KOPT-K1 (cell line): Measurements from ENCODE around the gene ADCY5.
"Not testable (repeated sequence)": the region's sequence is repeated elsewhere in the genome, so short reads cannot be mapped to it uniquely, and the experiment has no call there.

Experiments used
- H3K27ac ChIP-seq: fragments of 200-600 bp; sonication (generic); 2 replicates; pipeline ENCODE4 v1.5.1; 2016; ENCODE audit warnings: antibody characterized with exemption, mild to moderate bottlenecking, low read depth, low read length; ENCODE audit not compliant: poor library complexity, severe bottlenecking
- H3K36me3 ChIP-seq: fragments of 200-600 bp; sonication (generic); 2 replicates; pipeline ENCODE4 v1.5.1; 2017; ENCODE audit warnings: antibody characterized with exemption, mild to moderate bottlenecking, low read length, moderate library complexity; ENCODE audit not compliant: insufficient read depth
- H3K9me3 ChIP-seq: fragments of 200-600 bp; sonication (generic); 2 replicates; pipeline ENCODE4 v1.5.1; 2017; ENCODE audit warnings: antibody characterized with exemption, low read length, mild to moderate bottlenecking; ENCODE audit not compliant: insufficient read depth, poor library complexity, severe bottlenecking

The ADCY5 gene

DNA sequence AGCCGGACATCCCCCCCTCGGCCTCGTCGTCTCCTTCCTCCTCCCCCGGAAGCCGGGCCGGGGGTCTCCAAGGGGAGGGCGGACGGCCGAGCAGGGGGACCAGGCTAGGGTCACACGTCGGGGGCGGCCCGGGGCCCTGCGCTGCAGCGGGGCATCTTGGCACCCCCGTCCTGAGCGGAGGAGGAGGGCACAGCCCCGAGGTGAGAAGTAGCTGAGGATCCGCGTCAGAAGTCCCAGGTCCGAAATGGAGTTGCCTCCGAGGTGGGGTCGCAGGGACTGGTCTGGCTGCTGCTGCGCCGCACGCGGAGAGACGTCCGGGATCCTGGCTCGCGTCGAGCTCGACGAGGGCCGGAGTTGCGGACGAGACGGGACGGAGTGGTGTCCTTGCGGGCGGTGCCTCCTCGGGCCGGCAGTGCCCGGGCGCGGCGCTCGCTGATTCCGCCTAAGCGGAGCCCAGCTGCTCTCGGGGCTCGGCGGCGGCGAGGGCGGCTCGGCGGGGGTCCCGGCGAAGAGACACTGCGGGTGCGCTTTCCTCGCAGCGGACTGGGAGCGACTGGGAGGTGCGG is at the start of gene ADCY5:
ADCY5 (minus strand) TSS at position 555 of the 566 bp plus-strand sequence; CDS start at position 10, 545 bp downstream.
- Histone ChIP-seq H3K27ac (no peak within 1 kb of the TSS), H3K9me3 (peaks cover 4% of the 10 kb centered on the region), H3K36me3 (no peaks in the 10 kb centered on the region)

DNA sequence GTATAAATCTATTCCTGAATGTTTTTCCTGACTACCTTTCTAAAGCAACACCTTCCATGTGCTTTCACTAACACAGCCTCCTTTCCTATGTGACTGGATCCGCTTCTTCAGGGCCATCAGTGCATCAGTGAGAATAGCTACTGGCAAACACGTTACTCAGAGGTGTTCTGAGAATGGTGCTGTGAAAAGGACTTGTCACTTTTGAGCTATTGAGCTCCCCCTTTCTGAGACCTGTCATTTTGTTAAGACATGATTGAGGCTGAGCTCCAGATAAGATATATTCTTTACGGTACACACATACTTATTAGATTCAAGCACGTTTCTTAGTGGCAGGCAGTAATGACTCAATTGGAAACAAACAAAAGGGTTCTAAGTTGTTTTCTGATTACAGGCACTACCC is 45.0 kb upstream of the ADCY5 start:
- no peaks in the 10 kb centered on the region for H3K9me3 ChIP-seq
- no peak overlapping the region for H3K27ac ChIP-seq
- H3K36me3 ChIP-seq: peaks cover 11% of the 10 kb centered on the region

DNA sequence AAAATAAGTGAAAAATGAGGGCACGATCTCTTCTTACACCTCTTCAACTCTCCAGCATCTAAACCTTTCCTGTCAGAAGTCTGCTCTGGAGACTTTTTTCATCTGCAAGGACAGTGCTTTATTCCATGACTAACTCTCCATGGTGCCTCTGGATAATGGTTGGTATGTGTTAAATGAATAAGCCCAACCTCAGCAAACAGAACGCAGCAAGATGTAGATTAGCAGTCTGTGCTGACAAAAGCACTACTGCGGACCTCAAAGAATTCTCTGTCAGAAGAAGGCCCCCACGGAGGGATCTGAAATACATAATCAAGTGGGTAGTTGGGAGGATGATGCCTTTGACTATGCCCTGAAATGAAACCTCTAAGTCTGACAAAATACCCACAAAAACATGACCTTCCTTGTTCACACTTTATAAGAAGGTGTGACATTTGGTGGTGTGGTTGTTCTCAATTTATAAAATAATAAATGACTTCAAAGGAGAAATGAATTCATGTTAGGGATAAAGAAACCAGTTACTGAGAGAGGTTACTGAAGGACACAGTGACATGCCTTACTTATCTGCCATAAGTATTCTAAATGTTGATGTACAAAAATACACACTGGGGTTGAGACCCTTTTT is 43.2 kb upstream of the ADCY5 start:
- Histone ChIP-seq H3K27ac (no peak overlapping the region), H3K36me3 (peaks cover 5% of the 10 kb centered on the region; the same call in 1 of the 2 replicates), H3K9me3 (no peaks in the 10 kb centered on the region)

DNA sequence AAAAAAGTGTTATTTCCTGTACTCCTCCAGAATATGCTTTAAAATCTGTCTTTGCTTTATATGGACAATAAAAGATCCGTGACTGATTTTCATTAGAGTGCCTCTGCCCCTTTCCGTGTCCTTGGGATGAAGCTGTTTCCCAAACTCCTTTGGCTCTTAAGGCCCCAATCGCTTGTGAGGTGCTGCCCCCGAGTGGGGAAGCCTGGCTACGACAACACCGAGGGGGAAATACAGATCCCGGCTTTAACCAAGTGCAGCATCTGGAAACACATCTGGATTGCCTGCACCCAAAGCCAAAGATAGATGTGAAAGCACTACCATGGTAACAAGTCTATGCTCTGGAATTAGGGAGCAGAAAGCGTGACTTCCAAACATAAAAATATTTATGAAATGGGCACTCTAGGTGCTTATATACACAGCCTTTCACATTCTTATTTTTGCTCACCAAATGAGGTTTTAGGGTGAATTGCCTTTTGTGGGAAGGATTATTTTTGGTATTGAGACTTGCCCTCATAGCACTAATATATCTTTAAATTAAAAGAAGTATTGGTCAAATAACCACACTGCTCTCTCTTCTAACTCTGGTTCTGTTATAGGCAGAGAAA is 40.6 kb upstream of the ADCY5 start:
- Histone ChIP-seq H3K9me3 (no peaks in the 10 kb centered on the region), H3K36me3 (0 out of 2 replicates have a peak, but pooled peaks cover 5% of the 10 kb centered on the region), H3K27ac (no peak overlapping the region)

DNA sequence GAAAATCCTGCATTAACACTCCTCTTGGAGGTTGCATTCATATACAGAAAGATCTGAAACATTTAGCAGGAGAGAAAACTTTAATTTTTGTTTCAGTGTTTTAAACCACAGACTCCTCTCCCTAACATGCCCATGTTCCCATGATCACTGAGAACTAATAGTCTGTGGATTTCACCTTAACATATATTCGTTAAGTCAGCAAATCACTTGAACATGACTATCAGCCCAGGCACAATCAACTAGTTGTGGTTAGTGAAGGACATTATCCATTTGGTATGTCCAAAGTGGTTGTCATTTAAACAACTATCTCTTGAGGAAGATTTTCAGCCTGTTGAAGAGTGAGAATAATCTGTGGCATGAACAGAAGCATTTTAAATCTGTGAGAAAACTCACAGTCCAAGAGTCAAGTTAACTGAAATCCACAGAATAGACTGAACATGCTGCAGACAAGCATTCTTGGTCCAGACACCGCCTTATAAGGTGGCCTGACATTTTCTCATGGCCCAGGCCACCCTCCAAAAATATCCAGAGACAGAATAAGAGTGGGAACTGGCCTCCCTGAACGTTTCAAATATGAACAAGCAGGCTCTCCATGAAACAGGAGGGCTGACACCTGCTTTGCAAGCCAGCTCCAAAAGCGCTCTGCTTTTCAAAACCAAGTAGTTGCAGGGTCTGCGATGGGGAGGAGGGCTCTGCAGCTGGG is 39.9 kb upstream of the ADCY5 start:
- no peaks in the 10 kb centered on the region for H3K36me3 ChIP-seq
- no peaks in the 10 kb centered on the region for H3K9me3 ChIP-seq
- no peak overlapping the region for H3K27ac ChIP-seq

DNA sequence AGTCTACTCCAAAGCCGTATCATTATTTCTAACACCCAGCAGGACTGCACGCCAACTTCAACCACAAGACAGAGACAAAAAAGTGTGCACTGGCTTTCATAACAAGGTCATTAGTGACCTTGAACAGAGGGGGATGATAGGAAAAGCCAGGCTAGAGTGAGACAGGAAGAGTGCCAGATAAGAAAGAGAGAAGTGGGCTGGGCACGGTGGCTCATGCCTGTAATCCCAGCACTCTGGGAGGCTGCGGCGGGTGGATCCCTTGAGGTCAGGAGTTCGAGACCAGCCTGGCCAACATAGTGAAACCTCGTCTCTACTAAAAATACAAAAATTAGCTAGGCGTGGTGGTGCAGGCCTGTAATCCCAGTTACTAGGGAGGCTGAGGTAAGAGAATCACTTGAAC is 38.2 kb upstream of the ADCY5 start:
- H3K9me3 ChIP-seq, H3K36me3 ChIP-seq, H3K27ac ChIP-seq: not testable (repeated sequence)

DNA sequence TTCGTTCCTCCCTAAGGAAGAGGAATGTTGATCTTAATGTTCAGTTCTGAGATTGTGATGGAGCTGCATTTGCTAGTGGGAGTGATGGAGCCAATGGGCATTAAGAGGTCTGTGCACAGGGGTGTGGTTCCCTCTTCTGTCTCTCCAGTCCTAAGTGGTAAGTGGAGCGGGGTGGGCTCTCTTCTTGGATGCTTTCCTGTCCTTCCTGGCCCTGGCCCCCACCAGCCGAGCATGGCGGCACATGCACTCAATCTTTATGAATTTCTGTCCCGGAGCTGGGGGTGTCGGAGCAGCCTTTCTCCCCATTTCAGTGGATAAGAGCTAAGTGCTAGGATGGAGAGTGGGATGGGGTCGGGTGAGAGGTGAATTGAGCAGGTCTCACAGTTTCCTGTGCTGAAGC is 37.6 kb upstream of the ADCY5 start:
- no peaks in the 10 kb centered on the region for H3K9me3 ChIP-seq
- no peak overlapping the region for H3K27ac ChIP-seq
- H3K36me3 ChIP-seq: no peaks in the 10 kb centered on the region

DNA sequence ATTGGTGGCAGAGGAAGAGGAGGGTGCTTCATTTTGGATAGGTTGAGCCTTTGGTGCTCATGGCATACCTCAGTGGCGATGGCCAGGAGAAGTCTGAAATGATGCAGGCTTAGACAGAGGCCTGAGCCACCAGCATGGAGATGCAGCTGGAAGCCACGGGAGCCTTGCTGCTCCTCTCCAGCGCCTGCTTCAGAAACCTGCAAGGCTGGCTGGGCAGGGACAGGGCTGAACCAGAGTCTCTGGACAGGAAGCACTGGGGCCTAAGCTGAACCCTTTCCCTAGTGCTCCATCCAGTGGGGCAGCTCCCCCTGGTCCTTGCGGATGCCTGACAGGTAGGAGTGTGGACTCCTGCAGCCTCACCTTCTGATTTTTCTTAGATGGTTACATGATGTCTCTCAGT is 36.7 kb upstream of the ADCY5 start:
- Histone ChIP-seq H3K27ac (no peak overlapping the region), H3K36me3 (no peaks in the 10 kb centered on the region), H3K9me3 (no peaks in the 10 kb centered on the region)

DNA sequence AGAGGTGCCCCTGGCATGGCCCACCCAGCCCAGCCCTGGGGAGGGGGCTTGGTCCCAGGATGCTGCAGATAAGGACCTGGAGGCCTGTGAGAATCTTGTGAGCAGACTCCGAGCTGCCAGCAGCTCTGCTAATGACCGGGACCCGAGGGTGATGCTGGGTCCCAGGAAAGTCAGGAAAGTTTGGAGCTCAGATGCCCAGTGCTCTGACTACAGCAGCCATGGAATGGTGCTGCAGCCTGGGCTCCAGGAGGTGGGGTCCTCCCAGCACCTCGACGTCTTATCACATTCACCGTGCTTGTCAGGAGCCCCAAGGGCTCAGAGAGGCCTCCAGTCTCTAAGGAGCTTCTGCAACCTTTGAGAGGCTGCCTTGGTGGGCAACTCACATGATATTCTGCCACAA is 34.3 kb upstream of the ADCY5 start:
- no peaks in the 10 kb centered on the region for H3K36me3 ChIP-seq
- H3K27ac ChIP-seq: no peak overlapping the region
- H3K9me3 ChIP-seq: no peaks in the 10 kb centered on the region

DNA sequence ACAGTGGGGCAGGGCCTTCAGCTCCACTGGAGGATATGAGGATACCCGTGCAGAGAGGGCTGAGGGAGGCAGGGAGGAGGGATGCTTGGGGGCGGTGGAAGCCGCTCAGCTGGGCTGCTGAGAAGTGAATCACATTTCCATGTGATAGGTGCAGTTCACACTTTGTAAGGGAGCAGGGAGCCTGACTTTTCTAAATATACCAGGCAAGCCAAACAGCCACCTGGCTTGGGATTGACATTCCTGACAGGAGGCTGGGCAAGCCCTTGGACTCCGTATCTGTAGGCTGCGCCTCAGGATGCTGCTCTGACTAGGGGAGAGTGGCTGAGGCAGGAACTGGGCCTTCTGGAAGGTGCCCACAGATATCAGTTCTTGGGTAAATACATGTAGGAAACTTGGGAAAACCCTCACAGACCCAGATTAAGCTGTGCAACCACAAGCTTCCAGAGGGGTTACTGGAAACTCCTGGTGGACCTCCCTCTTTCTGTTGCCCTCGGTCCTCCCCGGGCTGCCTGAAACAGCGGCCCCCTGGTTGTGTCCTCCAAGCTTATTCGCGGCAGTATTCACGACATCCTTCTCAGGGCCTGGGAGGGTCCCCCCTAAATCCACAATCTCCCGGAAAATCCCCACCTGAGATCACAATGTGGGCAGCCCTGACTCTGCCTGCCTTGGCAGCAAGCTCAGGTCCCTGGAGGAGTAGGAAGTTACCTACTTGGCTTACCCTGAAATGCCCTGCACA is 33.0 kb upstream of the ADCY5 start:
- Histone ChIP-seq H3K27ac (no peak overlapping the region), H3K36me3 (no peaks in the 10 kb centered on the region), H3K9me3 (no peaks in the 10 kb centered on the region)

DNA sequence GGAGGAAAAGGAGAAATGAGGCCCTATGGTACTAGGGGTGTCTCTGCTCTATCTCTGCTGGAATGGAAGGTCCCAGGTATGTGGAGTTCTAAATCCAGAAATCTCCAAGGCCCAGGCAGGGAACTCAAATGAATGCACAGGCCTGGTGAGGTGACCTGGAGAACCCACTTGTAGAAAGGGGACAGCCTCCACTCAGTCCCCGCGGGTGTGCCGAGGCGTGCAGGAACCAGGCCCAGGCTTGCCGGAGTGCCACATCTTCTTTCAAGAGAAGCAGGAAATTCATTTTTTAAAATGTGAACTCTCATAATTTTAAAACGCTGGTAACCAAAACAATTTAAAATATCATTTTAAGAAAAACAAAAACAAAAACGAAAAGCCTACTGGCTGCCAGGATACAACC is 32.2 kb upstream of the ADCY5 start:
- H3K36me3 ChIP-seq: no peaks in the 10 kb centered on the region
- no peak overlapping the region for H3K27ac ChIP-seq
- H3K9me3 ChIP-seq: no peaks in the 10 kb centered on the region

DNA sequence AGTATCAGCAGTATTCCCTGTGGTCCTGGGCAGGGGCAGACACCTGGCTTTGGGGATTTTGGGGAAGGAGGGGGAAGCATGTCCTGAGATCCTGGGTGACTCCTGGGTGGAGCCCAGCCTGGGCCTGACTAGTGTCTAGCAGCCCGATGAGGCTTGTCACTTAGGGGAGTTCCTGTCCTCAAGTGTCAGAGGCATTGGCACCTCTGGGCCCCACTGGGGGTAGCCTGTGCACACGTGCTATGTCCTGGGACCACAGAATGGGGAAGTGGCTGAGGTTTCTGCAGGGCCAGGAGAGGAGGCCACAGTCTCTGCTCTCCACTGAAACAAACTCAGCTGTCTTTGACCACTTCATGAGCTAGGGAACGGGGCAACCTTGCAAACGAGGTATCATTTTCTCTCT is 31.5 kb upstream of the ADCY5 start:
- H3K27ac ChIP-seq: no peak overlapping the region
- H3K36me3 ChIP-seq: no peaks in the 10 kb centered on the region
- H3K9me3 ChIP-seq: no peaks in the 10 kb centered on the region

DNA sequence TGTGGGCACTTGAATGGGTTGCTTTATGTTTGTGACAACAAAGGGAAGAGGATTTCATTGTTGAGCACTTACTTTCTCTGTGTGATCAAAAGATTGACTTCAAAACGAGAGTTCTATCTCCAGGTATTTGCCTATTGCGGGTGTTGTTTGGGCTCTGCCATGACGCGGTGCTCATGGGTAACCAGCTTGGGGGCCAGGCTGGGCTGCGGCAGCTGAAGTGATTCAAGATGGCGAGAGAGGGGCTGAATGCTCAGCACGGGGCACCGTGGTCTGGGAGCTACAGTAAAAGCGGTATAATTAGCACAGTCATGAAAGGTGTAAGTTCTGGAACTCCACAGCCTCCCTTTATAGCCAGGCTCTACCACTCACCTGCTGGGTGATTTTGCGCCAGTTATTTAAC is 31.0 kb upstream of the ADCY5 start:
- H3K9me3 ChIP-seq: no peaks in the 10 kb centered on the region
- no peak overlapping the region for H3K27ac ChIP-seq
- H3K36me3 ChIP-seq: no peaks in the 10 kb centered on the region

DNA sequence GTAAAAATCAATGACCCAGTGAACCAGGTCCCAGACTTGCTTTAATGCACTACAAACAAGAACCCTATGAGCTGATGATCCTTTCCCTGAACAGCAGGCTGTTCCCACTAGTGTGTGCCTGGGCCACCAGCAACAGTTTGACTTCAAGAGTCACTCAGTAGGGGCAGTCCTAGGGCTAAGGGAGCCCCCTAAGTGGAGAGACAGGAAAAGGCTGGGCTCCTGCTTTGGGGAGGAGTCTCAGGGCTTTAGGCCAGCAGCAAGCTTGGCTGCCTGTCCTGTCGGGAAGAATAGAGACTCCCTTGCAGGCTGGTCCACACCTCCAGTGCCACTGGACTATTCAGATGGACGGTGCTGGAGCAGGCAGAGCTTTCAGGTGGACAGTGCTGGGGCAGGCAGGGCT is 29.4 kb upstream of the ADCY5 start:
- Histone ChIP-seq H3K36me3 (no peaks in the 10 kb centered on the region), H3K27ac (no peak overlapping the region), H3K9me3 (no peaks in the 10 kb centered on the region)
